Astrocyte of the hippocampus (primary cell): Measurements from ENCODE around the gene GABRB1.

Experiments
- DNase-seq: peaks from one replicate; pipeline ENCODE4 v3.0.0; 2011; ENCODE audit warnings: low read depth, low spot score

The GABRB1 gene

DNA sequence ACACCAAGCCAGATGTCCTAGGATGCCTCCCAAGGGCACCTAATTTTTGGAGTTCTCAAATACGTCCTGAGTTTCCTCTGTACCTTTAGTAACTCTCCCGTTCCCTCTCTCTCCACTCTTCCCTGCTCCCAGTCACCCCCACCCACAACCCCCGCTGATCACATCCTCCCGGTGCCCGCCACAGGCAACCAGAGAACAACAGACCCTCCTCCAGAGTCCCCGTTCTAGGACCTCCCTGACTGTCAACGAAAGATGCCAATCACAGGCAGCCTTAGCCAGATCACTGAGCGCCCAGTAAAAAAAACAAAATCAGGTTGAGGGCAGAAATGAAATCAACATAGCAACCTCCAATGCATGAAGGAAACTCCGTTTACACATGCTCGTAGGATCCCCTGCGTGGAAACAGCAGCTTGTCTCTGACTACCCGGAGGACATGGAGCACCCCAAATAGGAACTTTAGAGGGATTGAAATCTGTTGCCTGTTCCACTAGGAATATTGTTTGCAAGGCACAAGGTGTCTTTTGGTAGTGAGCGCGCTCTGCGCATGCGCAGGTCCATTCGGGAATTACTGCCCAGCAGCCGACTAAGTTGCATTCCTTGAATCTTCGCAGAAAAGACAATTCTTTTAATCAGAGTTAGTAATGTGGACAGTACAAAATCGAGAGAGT, at the start of gene GABRB1:
TSS of gene GABRB1 (plus strand) at position 557 of the 668 bp plus-strand sequence.
- peak; percentile 79 for DNase-seq

DNA sequence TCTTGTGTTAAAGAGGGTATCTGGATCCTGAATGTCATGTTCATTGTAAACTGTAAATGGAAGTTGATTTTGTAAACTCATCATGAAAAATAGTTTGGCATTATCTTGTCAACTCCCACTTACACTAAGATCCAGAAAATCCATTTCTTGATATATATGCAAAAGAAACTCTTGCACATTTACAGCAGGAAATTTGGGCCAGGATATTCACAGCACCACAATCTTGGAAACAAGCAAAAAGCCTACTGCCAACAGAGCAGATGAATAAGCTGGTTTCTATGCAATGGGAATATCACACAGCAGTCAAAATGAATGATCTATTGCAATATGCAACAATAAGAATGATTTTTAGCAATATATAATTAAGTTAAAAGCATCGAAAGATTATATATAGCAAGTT, 46.6 kb upstream of the GABRB1 start:
- no peak for DNase-seq

DNA sequence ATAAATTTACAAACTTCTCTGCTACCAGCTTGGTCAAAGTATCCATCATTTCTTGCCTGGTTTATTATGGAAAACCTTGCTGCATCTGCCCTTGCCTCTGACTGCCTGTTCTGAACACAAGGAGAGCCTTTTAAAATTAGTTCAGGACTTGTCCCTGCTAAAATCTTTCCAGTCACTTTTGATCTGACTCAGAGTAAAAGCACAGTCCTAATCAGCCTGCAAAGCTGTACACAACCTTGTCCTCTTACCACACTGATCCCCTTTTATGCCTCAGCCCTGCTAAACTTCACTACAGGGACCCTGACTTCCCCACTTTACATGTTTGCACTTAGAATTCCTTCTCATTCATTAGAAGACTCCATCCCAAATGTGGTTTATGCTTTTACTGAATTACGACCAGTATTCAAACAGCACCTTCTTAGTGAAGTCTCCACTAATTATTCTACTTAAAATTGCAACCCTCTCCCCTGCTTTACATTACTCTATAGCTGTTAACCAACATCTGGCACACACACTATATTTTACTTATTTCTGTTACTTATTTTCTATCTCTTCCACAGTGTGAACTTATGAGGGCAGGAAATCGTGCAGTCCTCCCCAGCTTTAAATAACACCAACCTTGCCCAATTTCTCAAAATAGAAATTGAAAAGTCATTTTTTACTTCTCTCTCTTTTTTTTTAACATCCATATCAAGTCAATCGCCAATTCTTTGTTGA, 44.3 kb upstream of the GABRB1 start:
- no peak for DNase-seq

DNA sequence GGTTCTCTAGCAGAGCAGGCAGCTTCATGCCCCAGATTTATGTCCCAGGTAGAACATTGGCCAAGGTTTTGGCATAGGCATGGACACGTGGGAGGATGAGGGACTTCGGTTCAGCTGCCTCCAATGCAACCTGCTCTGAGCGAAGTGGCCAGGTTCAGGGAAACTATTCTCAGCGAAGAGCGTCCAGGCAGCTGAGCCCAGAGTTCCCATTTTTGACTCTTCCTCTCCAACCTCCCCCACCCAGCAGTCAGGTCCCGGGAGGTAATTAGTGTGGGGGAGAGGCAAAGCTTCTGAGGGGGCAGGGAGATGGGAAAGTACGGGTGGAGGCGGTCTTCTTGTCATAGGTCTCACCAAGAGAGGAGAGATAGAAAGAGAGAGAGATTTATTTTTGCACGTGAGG, 39.0 kb upstream of the GABRB1 start:
- no peak for DNase-seq

DNA sequence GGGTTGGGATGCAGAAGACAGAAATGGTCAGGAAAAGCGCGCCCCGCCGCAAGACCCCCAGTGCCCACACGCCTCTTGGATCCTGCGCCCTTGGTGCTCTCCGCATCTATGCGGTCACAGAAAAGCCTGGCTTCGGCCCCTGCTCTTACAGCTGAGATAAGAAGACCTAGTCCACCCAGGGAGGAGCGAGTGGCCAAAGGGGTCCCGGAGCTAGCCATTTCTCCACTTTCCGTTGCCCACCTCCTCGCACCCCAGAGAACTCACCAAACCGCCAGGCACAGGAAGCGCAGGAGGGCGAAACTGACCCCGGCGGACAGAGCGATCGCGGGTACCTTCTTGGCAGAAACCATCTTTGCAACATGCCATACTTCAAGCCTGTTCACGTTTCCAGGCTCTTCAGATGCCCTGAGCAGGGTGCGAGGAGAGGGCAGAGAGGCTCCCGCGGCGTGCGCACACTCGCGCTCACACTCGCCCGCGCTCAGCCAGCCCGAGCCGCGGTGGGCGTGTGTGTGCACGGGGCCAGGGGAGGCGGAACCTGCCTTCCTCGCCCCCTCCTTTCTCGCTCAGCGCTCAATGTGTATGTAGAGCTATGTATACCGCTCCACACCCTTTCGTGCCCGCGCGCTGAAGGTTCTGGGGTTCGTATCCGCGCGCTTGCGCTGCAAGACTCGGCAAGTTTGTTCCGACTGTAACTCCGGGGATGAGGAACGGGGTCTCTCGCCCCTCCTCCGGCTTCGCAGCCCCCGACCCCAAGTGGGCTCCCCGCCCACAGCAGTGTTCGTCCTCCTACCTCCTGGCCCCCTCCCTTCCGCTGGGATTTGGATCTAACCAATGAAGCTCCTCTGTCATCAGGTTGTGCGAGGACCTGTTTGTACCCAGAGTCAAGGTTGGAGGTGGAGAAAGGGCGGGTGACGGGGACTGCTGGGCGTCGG, 38.0 kb upstream of the GABRB1 start, which contains the start of gene GABRA4:
TSS of gene GABRA4 (minus strand) at position 507 of the 932 bp plus-strand sequence. CDS start at position 350, 157 bp downstream.
- peak; percentile 39 for DNase-seq

DNA sequence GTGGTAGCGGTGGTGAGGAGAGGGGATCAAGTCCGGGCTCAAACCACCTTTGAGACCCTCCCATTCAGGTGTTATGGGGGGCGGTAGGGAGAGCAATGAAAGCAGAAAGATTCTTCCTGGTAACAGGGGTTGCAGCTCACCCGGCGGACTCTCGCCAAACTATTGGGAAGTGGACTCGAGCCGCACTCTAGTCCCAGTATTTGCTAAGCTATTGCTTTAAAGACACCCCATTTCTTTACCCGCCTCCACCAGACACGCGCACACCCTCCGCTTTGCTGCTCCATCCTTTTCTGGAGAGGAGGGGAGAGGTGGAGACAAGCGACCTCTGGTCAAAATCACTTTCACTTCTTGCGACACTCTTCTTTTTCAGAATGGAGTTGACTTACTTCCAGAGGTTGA, 37.4 kb upstream of the GABRB1 start:
- peak; percentile 11 for DNase-seq

DNA sequence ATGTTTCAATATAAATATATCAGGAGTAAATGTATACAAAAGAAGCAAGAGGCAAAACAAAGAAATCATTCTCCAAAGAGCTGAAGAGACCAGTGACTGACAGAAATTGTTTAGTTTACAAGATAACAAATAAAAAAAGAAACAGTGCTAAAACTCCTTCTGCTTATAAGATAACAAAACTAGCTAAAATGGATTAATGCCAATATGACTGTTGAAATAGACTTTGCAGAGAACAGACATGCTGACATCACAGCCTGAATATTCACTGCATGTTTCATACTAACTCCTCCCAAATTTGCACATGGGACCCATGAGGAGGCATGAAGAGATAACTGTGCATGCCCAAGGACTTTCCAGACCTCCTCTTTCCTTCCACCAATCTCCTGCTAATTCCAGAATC, 31.8 kb upstream of the GABRB1 start:
- DNase-seq: no peak

DNA sequence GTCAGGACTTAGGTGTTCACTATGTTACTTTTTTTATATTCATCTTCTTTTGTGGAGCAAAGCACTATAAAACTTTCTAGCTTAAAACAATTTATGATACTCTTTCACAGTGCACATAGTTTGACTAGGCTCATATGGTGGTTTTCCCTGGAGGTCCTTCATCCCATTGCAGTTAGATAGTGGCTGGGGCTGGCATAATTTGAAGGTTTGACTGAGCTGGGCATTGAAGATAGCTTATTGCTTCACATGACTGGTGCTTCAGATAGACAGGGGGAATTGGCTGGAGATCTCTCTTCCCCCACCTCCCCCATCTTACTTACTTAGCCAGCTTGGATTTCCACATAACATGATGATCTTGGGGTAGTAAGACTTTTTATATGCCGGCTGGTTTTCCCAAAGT, 31.0 kb upstream of the GABRB1 start:
- DNase-seq: no peak

DNA sequence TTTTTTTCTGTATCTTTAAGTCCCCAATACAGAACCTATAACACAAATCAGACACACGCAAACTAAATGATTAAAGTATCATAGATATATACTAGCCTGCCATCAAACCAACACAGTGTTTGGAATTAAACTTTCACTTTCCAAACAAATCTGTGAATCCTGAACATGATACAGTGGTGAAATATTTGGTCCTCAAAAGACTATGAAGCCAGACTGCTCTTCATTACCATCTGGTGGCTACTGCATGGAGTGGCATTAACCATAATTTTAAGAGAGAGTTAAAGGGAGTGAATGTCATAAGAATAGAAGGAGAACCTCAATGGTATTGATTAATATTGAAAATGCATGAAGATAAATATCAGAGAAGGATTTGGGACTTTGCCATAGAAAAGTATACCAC, 28.8 kb upstream of the GABRB1 start:
- DNase-seq: peak; percentile 26

DNA sequence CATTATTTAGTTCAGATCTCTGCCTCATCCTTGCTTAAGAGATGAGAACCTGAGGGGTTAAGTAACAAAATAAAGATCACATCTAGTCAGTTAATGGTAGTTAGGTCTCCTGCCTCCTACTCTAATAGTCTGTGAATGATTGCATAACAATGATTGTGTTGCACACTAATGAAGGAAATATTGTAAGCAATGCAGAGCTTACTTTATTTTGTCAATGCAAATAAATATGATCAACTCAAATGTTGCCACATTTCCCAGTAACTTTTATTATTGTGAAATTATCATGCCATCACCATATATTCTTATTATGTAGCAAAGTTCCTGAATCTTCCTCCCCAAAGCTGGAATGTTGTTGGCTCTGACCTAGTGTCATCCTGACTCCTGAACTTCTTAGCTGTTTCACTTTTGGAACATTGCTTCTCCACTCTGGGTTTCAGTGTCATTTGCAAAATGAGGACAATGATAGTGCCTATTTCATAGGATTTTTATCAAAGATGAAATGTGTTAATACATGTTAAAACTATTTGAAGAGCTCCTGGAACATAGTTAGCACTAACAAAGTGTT, 20.9 kb upstream of the GABRB1 start:
- no peak for DNase-seq

DNA sequence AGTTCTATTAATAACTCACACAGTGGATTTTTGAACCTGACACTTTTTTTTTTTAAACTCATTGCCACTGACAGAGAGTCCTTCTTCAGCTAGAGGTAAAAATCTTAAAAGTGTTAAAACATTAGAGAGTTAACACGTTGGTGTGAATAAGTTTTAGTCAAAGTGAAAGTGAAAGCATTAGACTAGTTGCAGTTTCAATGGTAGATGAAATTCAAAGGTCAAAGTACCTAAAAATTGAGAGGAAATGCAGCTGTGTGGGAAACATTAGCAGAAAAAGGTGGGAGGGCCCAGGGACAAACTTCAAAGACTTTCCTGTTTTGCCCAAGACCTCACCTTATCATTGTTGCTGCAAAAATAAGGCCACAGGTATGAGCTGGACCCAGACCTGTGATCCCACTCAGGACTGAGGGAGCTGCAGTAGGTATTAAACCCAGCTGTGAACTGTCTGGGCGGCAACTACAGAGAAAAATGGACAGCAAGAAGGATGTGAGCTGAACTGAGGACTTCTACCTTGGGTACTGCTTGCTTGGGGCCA, 20.4 kb upstream of the GABRB1 start:
- DNase-seq: no peak

DNA sequence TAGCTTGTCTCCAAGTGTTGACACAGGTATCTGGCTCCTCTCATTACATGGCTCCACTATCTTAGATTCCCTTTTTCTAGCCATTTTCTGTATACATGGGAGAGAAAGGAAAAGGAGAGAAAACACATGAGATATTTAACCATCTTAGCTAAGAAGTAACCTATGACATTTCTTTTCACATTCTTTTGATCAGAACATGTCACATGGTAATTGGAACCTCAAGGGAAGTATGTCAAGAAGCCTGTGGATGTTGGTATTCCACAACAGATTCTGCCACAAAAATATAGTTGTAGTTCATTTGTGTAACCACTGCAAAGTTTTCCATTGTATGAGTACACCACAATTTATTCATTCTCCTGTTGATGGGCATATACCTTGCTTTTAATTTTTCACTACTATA, 18.7 kb upstream of the GABRB1 start:
- no peak for DNase-seq

DNA sequence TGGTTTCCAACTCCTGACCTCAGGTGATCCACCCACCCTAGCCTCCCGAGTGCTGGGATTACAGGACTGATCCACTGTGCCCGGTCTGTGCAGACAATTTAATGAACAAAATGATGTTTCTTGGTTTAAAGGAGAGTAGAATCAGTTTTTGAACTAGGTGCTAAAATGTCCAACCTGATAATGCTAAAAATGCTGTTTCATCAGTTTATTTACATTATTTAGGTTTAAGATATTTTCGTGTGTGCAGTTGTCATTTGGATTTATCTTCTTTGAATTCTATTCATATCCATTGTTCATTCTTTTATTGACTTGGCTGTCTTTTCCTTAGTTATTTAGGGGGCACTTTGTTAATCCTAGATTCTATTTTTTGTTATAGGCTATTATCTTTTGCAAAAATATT, 18.0 kb upstream of the GABRB1 start:
- no peak for DNase-seq

DNA sequence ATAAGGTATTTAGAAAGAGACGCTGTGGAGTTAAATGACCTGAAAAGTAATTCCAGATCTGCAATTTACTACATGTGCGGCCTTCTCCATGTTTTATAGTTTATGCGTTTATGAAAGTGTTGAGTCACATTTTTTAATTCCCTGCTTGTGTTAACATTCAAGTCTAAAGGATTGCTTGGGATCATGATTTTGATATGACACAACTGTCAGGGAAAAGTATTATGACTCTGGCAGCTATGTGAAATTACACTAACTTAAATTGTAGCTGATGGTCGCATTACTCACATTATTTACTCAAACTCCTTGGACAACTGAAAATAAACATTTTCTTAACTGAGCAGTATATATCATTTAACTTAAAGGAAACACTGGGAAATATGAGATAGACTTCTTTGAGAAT, 14.3 kb upstream of the GABRB1 start:
- DNase-seq: no peak

DNA sequence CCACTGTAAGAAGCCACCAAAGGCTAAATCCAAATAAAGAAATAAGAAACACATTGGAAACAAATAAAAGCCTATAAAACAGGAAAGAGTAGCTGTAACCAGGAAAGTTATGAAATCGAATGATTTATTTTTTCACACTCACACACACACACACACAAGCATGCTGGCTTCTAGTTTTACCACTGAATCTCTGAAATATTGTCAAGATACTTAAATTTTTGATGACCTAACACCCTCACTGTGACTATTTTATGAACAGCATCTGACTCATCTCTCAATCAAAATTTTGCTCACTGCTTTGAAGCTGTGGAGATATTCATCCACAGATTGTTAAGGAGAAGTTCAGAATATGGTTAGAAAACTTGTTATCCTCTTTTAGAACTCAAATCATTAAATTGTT, 13.9 kb upstream of the GABRB1 start:
- no peak for DNase-seq

DNA sequence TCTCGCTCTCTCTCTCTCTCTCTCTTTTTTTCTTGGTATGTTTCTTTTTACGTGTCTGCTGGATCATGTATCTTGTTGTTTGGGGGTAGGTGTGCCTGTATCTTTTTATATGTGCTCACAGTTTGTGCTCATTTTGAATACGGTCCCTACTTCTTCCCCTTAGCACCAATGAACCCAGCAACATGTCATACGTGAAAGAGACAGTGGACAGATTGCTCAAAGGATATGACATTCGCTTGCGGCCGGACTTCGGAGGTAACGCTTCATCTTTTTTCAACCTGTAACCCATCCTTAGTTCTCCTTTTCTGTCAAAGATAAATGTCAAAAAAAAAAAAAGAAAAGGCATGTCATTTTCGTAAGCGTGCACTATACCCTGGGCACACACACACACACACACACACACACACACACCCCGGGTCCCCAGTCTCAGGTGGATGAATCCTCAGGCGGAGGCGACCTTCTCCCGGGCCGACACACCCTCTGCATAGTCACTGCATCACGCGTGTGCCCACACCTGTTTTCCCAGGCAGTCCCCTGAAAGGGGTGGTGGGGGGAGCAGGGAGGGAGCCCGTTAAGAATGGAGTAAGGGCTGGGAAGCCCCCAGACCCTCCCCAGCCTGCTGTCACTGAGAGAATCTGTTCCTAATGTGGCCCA, 511 bp downstream of the GABRB1 start:
- peak; percentile 14 for DNase-seq

DNA sequence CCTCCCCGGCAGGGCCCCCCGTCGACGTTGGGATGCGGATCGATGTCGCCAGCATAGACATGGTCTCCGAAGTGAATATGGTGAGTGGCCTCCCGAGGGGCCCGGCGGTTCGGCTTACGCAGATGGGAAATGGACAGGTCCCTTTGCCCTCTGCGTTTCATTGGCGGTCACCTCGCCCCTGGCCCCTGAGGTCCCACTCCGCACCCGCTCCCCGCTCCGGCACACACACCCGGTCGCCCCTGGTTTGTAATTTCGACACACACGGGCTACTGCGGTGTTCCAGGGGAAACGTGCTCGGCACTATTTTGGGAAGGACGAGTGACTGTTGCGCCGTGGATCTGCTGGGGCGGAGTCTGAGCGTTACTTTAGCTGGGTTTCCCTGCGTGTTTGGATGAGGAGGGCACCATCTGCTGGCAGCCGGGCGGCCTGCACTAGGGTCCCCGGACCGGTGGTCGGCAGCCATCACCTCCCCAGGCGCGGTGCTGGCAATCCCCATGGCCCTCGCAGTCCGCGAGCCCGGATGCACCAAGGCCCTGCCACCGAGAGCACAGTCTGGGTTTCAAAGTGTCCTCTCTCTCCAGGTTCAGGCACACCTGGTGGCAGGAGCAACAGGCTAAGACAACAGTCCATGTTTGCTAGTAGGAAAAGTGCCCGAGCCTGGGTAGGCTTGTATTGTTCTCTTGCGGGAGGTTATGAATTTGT, 1.2 kb downstream of the GABRB1 start:
- DNase-seq: peak; percentile 81

DNA sequence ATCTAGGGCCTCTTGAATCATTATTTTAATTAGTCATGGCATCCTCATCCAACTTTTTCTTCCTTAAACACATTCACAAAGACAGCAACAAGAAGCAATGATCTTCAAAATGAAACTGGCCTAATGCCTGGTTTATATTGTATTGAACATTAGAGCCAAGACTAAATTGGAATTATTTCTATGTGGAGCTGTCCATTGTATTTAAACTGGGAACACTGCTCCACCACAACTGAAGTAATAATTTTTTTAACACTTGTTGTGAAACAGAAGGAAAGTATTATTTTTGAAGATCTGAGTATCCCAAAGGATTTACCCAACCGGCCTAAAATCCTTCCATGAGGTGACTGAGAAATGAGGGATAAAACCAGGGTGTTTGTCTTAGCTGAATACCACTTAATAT, 6.9 kb downstream of the GABRB1 start:
- no peak for DNase-seq

DNA sequence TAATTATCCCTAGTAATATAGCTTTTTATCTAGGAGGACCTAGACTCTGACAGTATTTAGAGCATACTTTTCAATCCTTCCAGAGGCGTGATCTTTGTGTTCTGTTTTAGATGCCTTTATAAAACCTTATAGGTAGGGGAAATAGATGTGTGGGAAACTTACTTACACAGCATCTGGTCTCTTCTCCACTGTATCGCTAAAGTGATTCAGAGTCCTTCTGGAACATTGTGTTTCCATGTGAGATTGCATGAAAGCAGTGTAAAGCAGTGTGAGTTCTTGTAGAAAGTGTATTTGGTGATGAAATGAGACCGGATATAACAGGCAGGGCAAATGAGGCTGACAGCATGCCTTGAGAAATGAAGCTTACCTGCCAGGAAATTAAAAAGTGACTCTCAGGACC, 9.5 kb downstream of the GABRB1 start:
- no peak for DNase-seq

DNA sequence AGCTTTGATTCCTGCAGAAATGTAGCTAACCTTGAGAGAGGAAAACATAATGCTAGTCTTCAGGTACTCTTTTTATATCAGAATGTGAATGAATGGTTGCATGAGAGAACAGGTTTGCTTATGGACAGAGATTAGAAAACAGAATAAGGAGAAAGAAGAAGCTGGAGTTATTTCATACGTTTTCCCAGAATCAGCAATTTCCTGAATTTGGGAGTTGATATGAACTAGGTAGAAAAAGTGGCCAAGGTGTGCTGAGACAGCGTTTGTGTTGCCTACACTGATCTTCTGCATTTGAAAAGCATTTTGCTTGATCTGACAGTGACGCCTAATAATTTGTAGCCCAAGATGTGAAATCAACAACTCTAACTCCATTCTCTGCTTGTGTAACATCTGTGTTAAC, 12.5 kb downstream of the GABRB1 start:
- no peak for DNase-seq

DNA sequence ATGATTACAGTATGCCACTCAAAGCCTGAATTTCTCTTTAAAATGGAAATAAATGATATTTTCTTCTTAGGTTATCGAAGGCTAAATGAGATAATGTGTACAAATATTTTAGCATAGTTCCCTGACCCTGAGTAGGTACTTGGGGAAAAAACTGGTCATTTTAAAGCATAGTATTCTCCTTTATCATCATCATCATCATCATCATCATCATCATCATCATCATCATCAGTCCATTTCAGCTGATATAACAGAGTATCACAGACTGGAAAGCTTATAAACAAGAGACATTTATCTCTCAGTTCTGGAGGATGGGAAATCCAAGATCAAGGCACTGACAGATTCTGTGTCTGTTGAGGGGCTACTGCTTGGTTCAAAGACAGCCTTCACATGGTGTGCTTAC, 13.9 kb downstream of the GABRB1 start:
- DNase-seq: no peak
